MCF 10A (cell line): Measurements from ENCODE around the gene IDH2. TPM values are rescaled to one million over a fixed set of nuclear protein-coding genes. Genes with fewer than 3 reads are reported as not detected.

Experiments
- BruUV-seq: library from RNA; stranded (reverse); fragments of 400-500 nt; replicated peaks from 2 replicates; lab custom pipeline; 2021; lab: Mats Ljungman, UMichigan
- CTCF ChIA-PET: fragments of 300-600 bp; sonication (Branson Sonifier 250); formaldehyde crosslinking; extraction: SDS; loops from one replicate; lab custom pipeline; 2021; ENCODE audit warnings: antibody characterized with exemption, inconsistent platforms; lab: Yijun Ruan, JAX
- POLR2A ChIA-PET: fragments of 300-600, 350-650 bp; sonication (Branson Sonifier 250); formaldehyde crosslinking; extraction: SDS; loops from one replicate; lab custom pipeline; 2020; ENCODE audit warnings: antibody characterized with exemption, inconsistent platforms; lab: Yijun Ruan, JAX
- DNase-seq: peaks from one replicate; pipeline ENCODE4 v3.0.0-alpha.2; 2018; ENCODE audit not compliant: unreplicated experiment
- H3K27ac Mint-ChIP-seq: one replicate; pipeline ENCODE4 v1.8.0; 2022; ENCODE audit warnings: mild to moderate bottlenecking, low read depth, mixed read lengths; ENCODE audit not compliant: unreplicated experiment
- H3K27me3 Mint-ChIP-seq: one replicate; pipeline ENCODE4 v1.8.0; 2022; ENCODE audit warnings: mixed read lengths; ENCODE audit not compliant: insufficient read depth, unreplicated experiment
- H3K36me3 Mint-ChIP-seq: one replicate; pipeline ENCODE4 v1.8.0; 2022; ENCODE audit warnings: mild to moderate bottlenecking, moderate library complexity, mixed read lengths; ENCODE audit not compliant: insufficient read depth, unreplicated experiment
- H3K4me1 Mint-ChIP-seq: one replicate; pipeline ENCODE4 v1.8.0; 2022; ENCODE audit warnings: mixed read lengths; ENCODE audit not compliant: insufficient read depth, unreplicated experiment
- H3K4me3 Mint-ChIP-seq: one replicate; pipeline ENCODE4 v1.8.0; 2022; ENCODE audit warnings: mild to moderate bottlenecking, moderate library complexity, mixed read lengths; ENCODE audit not compliant: unreplicated experiment
- H3K9me3 Mint-ChIP-seq: one replicate; pipeline ENCODE4 v1.8.0; 2022; ENCODE audit warnings: mixed read lengths; ENCODE audit not compliant: unreplicated experiment
- intact Hi-C: fragments of 100-400 bp; cut with micrococcal nuclease; formaldehyde crosslinking; loops from 2 replicates; pipeline ENCODE4 v1.14.1; 2022
- total RNA-seq: library from RNA; stranded (reverse); gene quantifications from 2 replicates; pipeline ENCODE4 v1.2.3, GENCODE V29; 2022
- TF ChIP-seq, protein P1 (sequence below): fragments of 200-600 bp; IDR thresholded peaks from one replicate; pipeline ENCODE4 v1.8.0; 2022; ENCODE audit warnings: antibody characterized with exemption, mild to moderate bottlenecking; ENCODE audit not compliant: unreplicated experiment

IDH2 gene
- total RNA-seq, 1 experiment from 2014 or later: 10.2 TPM

DNA sequence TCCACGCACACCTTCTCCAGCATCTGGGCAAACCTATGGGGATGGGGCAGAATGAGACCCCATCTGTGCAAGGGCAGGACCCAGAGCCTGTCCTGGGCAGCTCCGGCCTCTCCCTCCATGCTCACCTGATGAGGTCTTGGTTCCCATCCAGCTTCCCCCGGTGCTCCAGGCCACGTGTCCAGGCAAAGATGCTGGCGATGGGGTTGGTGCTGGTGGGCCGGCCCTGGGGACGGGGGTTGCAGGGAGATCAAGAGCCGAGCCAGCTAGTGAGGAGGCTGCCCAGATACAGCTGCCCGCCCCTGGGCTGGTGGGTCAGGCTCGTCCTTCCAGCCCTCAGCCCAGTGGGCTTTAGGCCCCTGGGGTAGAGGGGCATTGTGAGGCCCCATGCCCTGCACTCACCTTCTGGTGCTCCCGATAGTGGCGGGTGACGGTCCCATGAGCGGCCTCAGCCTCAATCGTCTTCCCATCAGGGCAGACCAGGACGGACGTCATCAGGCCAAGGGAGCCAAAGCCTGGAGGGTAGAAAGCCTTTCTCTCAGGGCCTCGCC is 17.3 kb downstream of the IDH2 start:
- Mint-ChIP-seq H3K27me3 (no peaks in the 10 kb centered on the region), H3K4me1 (no peaks in the 10 kb centered on the region), H3K4me3 (no peak overlapping the region), H3K36me3 (peaks cover 19% of the 10 kb centered on the region), H3K27ac (no peak overlapping the region), H3K9me3 (no peaks in the 10 kb centered on the region)
- BruUV-seq: no TSS peak
- ChIA-PET POLR2A (interaction anchor here (0.6 to 3.4 kb wide), 6 partner anchors 9 to 191 kb away, joined by 3 to 21 read pairs (median 15); partner anchors contain the start of genes AP3S2 and ARPIN), CTCF (interaction anchor here (0.6 to 7.0 kb wide), 16 partner anchors 9 to 357 kb away, joined by 3 to 100 read pairs (median 6); partner anchors contain the start of gene AP3S2)
- TF ChIP-seq, protein P1, sequence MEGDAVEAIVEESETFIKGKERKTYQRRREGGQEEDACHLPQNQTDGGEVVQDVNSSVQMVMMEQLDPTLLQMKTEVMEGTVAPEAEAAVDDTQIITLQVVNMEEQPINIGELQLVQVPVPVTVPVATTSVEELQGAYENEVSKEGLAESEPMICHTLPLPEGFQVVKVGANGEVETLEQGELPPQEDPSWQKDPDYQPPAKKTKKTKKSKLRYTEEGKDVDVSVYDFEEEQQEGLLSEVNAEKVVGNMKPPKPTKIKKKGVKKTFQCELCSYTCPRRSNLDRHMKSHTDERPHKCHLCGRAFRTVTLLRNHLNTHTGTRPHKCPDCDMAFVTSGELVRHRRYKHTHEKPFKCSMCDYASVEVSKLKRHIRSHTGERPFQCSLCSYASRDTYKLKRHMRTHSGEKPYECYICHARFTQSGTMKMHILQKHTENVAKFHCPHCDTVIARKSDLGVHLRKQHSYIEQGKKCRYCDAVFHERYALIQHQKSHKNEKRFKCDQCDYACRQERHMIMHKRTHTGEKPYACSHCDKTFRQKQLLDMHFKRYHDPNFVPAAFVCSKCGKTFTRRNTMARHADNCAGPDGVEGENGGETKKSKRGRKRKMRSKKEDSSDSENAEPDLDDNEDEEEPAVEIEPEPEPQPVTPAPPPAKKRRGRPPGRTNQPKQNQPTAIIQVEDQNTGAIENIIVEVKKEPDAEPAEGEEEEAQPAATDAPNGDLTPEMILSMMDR: no peak
- intact Hi-C loops: loop anchor here (5.0 kb wide), 2 partner anchors 147 to 323 kb away; partner anchors contain the start of genes CIB1 and GDPGP1
- no peak for DNase-seq

DNA sequence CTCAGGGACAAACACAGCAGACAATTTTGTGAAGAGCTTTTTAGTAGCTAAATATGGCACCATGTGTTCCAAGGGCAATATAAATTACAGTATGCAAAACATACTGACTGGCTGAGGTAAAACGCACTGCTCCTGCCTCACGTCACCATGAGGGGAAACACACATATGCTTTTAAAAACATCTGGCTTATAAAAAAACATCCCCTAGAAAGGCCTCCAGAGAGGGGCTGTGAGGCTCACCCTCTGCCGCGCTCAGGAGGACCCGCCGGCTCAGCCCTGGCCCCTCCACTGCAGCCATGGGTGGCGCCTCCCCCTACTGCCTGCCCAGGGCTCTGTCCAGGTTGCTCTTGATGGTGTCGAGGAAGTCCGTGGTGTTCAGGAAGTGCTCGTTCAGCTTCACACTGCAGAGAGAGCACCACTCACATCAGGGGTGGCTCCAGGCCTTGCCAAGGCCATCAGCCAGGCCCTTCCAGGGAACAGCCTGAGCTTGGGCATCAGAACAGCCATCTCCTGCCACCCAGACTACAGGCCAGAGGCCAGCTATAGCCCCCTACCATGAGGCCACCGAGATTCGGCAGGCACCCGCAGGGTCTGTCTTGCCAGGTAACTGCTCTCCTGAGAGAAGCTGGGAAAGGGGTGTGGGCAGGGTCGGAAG is 18.2 kb downstream of the IDH2 start:
- H3K36me3 Mint-ChIP-seq: peaks cover 26% of the 10 kb centered on the region
- H3K4me1 Mint-ChIP-seq: no peaks in the 10 kb centered on the region
- H3K9me3 Mint-ChIP-seq: no peaks in the 10 kb centered on the region
- H3K27me3 Mint-ChIP-seq: no peaks in the 10 kb centered on the region
- no TSS peak for BruUV-seq
- H3K27ac Mint-ChIP-seq: no peak overlapping the region
- DNase-seq: no peak
- TF ChIP-seq, protein P1: no peak
- intact Hi-C loops: no loop called here
- CTCF ChIA-PET: interaction anchor here (0.6 to 7.0 kb wide), 6 partner anchors 8 to 323 kb away, joined by 3 to 100 read pairs (median 3); no protein-coding TSS in a partner anchor
- H3K4me3 Mint-ChIP-seq: no peak overlapping the region
- POLR2A ChIA-PET: interaction anchor here (1.2 to 2.9 kb wide), 2 partner anchors 171 to 190 kb away, joined by 4 to 12 read pairs; partner anchors contain the start of genes AP3S2 and ARPIN

DNA sequence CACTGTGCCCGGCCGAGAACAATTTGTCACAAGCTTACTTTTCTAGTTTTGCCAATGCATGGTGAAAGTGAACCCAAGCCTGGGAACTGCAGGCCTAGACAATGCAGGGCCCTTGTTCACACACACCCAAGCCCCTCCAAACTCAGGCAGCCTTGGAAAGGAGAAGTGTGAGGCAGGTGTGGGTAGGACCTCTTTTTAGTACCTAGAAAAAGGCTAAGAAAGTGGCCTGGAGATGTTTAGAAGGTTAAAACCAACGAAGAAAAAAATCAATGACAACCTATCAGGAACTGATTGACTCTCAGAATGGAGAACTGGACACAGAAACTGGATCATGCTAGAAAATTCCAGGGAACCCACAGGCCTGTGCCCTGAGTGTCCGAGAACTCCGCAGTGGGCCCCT is 18.8 kb downstream of the IDH2 start:
- intact Hi-C loops: no loop called here
- no peak overlapping the region for H3K4me3 Mint-ChIP-seq
- H3K9me3 Mint-ChIP-seq: no peaks in the 10 kb centered on the region
- H3K27ac Mint-ChIP-seq: no peak overlapping the region
- no TSS peak for BruUV-seq
- DNase-seq: no peak
- CTCF ChIA-PET: interaction anchor here (1.2 to 1.4 kb wide), 2 partner anchors 8 to 185 kb away, joined by 3 to 7 read pairs; no protein-coding TSS in a partner anchor
- peaks cover 26% of the 10 kb centered on the region for H3K36me3 Mint-ChIP-seq
- H3K27me3 Mint-ChIP-seq: no peaks in the 10 kb centered on the region
- TF ChIP-seq, protein P1: no peak
- H3K4me1 Mint-ChIP-seq: no peaks in the 10 kb centered on the region
- POLR2A ChIA-PET: interaction anchor here (0.5 to 1.2 kb wide), 2 partner anchors 189 to 322 kb away, joined by 4 read pairs; partner anchors contain the start of gene AP3S2

DNA sequence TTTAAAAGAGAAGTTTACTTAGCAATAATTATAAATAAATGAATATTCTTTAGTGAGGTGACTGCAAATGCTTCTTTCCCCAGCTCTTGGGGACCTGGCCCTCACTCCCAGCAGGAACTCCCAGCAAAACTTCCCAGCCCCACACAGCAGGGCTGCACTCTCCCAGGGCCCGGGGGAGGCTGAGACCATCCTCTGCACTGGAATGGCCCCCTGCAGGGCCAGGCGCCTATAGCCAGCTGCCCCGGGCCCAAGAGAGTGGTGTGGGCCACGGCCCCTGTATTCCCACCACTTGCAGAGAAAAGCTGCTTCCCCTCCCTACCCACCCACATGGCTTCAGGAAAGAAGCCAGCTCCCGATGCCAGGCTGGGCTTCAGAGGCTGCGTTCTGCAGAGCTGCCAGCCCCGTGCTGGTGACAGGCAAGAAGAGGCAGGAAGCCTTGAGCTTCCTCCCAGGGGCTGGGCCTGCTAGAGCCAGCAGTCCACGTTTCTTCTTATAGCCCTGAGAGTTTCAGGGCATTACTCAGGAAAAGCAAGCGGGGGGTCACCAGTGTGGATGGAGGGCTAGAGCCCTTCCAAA is 20.0 kb downstream of the IDH2 start:
- Mint-ChIP-seq H3K4me3 (no peak overlapping the region), H3K27ac (no peak overlapping the region), H3K4me1 (no peaks in the 10 kb centered on the region), H3K36me3 (peaks cover 27% of the 10 kb centered on the region), H3K27me3 (no peaks in the 10 kb centered on the region), H3K9me3 (no peaks in the 10 kb centered on the region)
- no TSS peak for BruUV-seq
- CTCF ChIA-PET: interaction anchor here (0.6 to 3.9 kb wide), 5 partner anchors 72 to 245 kb away, joined by 3 to 19 read pairs (median 3); no protein-coding TSS in a partner anchor
- no peak for DNase-seq
- TF ChIP-seq, protein P1: no peak
- intact Hi-C loops: no loop called here
- POLR2A ChIA-PET: interaction anchor here (0.6 to 0.9 kb wide), 2 partner anchors 188 to 194 kb away, joined by 3 read pairs; no protein-coding TSS in a partner anchor
